ENCODE data around the gene MXD1.

Gene MXD1

DNA sequence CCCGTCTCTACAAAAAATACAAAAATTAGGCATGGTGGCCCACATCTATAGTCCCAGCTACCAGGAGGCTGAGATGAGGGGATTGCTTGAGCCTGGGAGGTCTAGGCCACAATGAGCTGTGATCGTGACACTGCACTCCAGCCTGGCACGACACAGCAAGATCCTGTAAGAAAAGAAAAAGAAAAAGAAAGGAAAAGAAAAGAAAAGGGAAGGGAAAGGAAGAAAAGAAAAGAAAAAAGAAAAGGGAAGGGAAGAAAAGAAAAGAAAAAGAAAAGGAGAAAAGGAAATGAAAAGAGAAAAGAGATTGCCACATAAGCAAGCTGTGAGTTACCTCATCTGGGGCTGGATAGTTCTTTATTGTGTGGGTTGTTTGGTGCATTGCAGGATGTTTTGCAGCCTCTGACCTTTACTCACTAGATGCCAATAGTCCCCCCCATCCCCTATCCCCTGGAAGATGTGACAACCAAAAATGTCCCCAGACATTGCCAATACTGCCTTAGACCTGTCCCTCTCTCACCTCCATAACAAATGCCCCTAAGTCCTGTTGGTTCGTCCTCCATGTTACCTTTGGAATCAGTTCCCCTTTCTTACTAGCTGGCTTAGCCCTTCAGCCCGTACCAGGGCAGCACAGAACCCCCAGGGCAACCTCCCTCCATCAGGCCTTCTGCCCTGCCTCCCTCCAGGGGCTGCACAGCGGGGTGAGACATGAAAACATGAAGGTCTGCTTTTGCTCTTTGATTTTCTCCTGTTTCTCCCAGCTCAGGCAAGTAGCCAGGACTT is 37.6 kb downstream of the MXD1 start:
- DNase-seq: no peak

DNA sequence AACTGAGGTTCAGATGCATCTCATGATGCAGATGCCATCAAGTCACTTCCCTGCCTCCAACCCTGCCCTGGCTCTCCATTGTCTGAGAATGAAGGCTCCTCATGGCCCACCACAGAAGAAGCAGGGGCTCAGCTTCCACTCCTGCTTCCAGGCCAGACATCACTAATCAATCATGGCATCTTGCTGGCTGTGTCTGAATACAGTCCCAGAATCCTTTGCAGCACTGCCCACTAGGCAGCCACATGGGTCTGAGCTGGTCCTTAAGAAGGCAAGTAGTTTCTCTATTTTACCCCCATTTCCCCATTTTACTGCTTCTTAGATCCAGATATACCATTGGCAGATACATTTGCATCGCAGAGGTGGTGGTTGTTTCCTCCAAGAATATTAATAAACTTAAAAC is 39.2 kb downstream of the MXD1 start:
- no peak for DNase-seq

DNA sequence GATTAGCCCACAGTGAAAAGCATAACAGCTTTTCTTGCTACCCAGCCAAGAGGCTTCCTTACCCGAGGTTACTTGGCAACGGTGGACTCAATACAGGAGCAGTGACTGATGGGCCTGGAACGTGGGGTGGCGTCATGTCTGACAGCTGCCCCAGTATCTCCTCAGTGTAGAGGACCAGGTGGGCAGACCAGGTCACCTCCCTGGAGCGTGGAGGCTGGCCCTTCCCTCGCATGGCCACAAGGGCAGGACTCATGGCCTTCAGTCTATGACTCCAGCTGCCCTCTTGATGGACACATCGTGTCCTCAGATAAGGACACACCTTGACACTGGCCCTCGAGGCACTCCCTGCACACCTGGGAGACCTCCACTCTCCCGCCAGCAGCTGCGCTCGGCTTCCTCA is 40.1 kb downstream of the MXD1 start:
- no peak for DNase-seq

DNA sequence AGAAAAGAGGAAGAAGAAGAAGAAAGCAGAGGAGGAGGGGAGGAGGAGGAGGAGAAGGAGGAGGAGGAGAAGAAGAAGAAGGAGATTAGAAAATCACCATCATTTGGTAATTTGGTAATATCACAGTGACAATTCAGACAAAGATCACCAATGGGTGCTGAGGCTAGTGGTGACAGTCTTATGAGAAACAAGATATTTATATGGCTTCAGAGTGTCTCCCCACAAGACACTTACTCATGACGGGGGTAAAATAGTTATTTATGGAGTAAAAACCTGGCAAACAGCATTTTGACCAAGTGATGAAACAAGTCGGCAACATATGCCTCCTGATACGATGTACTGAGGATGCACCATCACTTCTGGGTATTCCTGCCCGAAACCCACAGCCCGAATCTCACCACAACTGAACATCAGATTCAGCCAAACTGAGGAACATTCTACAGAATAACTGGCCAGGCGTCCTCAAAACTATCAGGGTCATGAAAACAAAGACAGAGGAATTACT is 41.6 kb downstream of the MXD1 start:
- DNase-seq: no peak

DNA sequence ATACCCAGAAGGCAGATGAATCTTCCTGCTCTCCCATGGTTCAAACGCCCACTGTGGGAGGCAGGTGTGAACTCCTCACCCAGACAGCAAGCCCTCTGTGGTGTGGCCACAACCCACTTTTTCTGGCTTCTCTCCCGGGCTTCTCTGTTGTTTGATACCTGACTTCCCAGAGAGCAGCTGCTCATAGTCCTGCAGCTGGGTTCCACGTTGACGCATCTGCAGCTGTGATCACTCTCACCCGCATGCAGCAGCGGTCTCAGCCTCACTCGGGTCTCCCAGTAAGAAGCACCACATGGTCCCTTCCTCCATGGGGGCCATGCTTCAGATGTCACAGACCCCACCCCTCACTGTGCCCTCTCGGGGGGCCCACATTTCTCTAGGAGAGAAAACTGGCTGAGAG is 43.1 kb downstream of the MXD1 start:
- DNase-seq: no peak

DNA sequence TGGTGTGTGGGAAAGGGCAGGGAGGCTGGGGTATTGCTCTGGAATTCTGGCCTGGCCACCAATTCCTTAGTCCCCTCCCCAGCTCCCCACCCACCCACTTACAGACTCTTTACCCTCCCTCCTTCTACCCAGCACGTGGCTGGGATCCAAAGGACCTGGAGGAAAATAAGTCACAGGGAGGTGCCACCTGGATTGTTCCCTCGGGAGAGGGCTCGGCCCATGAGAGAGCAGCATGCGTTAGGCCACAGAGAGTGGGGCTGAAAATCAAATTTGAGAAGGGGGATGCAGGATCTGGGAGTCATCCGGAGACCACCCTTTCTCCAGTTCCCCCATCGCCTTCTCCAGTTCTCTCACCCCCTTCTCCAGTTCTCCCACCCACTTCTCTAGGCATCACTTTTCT is 43.6 kb downstream of the MXD1 start:
- no peak for DNase-seq

DNA sequence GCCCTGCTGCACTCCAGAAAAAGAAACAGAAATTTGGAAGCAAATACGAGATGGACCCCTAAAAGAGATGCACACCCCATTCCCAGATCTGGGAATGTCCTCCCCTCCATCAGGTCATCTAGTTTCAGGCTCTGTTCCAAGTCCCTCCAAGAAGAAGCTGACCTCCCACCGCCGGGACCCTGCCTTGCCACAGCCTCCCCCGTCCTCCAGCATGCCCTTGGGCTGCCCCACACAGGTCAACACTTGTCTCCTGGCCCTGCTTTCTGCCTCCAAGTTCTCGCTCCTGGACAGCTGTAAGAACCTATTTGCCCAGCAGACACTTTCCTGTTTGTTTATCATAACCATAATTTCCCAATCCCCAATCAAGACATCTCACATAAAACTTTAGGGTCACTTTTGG is 44.5 kb downstream of the MXD1 start:
- no peak for DNase-seq

DNA sequence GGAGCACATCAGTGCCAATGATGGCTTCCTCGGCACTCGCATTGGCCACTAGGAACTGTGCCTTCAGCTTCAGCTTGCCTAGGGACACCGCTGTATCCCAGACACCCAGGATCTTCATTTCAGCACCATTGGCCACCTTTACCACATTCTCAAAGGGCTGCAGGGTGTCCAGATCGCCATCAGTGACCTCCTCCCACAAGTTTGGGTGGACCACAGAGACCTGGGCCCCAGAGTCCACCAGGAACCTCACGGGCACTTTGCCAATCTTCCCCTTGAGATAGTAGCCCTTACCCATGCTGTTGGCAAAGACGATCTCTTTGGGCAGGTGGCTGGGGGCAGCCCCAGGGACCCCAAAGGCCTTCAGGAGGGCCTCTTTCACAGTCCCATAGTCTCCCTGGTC is 45.9 kb downstream of the MXD1 start:
- no peak for DNase-seq

DNA sequence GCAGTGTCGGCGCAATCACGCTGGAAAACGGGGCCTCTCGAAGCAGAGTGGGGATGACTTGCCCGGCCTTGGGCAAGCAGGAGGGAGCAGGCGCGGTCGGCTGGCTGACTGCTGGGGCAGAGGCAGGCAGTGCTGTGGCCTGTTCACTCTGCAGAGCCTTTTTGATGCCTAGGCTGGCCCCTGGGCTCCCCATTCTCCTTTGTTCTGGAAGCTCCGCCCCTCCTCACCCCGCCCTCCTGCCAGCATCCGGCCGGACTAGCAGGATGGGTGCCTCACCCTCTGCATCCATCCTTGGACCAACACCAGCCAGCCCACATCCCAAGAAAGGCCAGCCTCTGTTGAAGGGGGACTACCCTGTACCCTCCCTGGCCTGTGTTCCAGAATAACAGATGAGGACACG is 46.6 kb downstream of the MXD1 start, which contains the start of gene ASPRV1:
TSS of gene ASPRV1 (minus strand) at position 136 of the 400 bp plus-strand sequence. CDS start 195 bp downstream, outside the sequence.
- peak in 44 of 51 donors; percentile 7 to 86 (median 66) for DNase-seq

DNA sequence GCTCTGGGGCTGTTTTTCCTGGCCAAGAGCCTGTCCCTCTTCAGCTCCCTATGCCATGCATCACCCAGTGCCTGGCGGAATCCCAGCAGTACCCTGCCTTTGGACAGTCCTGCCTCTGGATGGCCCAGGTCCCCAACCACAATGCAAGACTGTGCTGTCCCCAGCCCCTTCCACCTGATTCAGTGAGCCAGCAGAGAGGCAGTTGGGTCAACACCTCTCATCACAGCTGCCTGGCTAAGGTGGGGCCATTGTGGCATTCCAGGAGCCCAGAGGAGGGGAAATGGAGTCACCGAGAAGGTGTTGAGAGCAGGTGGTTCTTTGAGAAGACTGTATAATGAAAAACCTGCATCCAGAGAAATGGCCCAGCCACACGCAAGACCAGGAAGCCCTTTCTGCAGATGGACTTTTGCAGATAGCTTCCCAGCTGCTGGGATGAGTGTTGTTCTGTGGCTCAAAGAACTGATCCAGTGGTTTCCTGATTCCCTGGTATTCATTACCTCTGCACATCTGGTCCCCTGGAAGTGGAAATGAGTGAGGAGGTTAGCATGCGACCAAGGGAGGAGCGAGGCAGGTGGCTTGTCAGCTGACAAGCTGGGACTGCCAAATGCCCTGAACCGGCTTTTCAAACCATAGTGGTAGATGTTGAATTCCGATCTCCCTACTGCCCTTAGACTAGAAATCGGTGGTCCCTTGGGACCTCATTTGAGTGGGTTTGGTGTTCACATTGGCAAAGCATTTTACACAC is 48.2 kb downstream of the MXD1 start:
- DNase-seq: no peak

DNA sequence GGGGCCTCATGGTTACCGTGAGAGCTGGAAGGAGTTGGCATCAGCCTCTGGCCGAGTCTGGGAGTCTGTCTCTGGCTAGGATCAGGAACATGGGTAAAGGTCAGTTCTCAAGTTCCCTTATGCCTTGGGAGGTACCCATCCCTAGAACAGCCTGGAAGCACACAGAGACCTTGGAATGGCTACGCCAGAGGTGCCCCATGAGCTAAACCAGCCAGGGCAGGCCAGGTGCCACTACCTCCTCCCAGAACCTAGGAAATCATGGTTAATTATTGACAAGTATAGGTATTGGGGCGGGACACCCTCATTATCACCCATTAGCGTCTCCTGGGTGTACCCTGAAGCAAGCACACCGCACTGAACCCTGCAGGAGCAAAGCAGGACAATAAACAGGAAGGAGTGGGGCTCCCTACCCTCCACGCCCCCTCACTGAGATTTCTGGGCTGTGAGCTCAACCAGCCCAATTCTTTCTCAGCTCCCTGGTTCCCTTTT is 49.5 kb downstream of the MXD1 start:
- DNase-seq: no peak

DNA sequence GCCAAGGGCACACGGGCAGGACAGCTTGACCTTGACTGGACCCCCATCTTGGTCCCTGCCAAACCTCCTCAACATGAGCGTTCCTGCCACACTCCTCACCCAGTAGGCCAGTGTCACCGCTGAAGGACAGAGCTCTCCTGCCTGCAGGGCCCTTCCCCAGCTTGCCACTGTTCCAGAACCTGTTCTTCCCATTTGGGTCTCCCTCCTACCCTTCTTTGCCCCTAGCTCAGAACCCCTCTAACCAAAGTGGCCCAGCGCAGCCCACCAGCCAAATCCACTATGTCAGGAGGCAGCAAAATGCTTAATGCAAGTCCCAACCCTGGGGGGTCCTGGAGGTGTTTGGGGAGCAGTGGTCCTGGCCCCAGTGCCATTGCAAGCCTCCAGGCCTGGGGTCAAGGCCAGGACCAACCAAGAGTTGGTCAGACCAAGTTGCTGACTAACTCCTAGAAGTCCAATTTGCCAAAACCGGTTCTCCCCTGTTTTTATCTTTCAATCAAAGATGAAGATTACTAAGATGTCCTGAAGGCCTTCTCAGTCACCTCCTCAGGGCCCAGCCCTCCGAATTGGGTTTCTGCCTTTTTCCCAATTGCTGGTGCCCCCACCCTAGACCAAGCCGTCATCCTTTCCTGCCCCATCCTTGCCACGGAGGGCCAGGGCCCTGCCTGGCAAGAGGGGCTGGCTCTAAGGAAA is 51.0 kb downstream of the MXD1 start:
- no peak for DNase-seq

DNA sequence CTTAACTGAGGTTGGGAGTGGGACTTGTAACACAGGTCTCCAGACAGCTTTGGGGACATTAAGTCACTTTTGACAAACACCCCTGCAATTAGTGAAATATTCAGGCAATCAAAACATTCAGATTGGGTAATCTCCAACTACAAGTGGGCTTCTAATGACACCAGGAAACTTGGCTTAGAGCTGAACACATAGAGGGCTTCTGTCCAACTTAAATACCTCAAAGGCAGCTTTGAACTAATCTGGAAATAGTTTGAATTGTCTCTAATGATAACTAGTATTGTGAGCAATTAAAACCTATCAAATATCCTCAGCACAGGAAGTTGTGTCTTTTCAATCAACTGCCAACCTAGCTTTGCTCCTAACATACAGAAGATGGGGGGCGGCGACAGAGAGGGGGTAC is 51.6 kb downstream of the MXD1 start:
- no peak for DNase-seq

DNA sequence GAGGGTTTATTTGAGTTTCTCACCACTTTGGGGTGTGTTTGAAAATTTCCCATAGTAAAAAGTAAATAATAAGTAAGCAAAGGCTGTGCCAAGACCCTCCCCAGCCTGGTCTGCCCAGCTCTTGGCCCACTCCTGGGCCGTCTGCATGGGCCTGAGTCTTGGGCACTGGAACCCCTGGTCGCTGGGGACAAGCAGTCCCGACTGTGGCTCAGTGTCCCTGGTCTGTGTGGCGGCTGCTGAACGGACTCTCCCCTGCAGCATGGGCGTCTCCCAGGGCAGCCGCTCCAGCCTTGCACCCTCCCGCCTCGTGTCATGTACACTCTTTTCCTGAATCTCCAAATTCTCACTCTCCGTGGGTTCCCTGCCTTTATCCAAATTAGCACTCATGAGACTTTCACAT is 53.7 kb downstream of the MXD1 start:
- no peak for DNase-seq

DNA sequence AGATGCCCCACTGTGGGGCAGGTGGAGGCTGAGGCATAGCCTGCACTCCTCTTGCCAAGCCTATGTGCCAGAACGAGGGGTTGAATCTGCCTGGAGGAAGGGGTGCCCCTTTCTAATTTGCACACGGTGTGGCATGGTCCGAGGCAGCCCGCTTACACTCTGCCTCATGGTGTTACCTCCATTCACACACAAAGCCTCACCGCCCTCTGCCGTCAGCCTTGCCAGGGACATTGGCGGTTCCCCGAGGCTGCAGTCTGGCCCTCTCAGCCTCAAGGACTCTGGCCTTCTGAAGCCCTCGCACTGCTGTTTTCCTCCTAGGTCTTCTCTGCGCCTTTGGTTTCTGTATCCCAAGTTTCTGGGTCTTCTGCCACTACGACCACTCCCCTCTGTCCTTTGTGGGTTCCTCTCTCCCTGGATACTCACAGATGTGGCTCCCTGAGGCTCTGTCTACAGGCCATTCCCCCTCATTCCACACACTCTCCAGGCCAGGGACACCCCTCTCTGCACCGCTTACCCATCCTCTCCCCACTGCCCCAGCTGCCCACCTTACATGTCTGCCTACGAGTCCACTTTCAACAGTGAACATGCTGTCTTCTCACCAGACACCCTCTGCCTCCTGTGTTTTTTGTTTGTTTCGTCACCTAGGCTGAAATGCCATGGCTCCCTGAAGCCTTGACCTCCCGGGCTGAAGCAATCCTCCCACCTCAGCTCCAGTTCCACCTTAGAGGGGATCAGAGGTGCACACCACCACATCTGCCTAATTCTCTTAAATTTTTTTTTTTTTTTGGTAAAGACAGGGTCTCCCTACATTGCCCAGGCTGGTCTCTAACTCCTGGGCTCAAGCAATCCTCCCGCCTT is 54.4 kb downstream of the MXD1 start:
- DNase-seq: no peak

DNA sequence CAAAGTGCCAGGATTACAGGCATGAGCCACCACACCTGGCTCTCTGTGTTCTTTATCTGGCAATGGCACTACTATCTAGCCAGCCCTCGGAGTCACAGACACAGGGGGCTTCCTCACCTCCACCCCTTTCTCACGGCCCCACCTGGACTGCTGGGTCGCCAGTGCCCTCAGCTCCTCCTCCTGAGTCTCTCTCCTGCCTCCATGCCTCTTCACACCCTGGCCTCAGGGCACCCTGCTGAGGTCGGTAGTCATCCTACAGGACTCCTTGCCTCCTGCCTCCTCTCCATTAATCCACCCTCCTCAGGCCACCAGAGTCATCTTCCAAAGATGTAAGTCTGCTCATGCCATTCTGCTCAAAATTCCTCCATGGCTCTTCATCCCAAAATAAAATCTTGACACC is 55.1 kb downstream of the MXD1 start:
- DNase-seq: no peak

DNA sequence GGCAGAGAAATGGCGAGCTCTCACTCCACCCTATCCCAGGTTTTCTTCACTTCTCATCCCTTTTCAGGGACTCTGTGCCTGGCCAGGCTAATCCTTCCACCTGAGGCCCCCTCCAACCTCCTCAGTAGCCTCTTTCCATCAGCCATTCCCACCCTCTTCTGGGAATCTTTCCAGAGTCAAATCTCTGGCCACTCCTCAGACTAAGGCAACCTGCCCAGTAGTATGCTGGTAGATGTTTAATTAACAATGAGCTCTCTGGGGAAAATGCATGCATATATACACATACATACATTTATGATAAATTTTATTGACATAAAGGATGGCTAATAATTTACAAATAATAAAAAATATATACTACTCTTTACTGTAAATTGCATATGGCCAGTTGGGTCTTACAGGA is 57.9 kb downstream of the MXD1 start:
- DNase-seq: no peak

DNA sequence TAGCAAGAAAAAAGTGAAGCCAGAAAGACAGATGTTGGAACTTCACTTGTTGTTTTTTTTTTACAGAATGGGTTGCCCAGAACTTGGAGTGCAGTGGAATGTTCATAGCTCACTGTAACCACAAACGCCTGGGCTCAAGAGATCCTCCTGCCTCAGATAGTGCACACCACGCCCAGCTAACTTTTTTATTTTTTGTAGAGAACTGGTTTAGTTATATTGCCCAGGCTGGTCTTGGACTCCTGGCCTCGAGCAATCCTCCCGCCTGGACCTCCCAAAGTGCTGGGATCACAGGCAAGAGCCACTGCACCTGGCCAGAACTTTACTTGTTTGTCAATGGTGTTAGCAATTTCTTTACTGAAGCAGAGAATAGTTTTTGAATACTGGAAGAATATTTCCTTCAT is 58.4 kb downstream of the MXD1 start:
- no peak for DNase-seq

DNA sequence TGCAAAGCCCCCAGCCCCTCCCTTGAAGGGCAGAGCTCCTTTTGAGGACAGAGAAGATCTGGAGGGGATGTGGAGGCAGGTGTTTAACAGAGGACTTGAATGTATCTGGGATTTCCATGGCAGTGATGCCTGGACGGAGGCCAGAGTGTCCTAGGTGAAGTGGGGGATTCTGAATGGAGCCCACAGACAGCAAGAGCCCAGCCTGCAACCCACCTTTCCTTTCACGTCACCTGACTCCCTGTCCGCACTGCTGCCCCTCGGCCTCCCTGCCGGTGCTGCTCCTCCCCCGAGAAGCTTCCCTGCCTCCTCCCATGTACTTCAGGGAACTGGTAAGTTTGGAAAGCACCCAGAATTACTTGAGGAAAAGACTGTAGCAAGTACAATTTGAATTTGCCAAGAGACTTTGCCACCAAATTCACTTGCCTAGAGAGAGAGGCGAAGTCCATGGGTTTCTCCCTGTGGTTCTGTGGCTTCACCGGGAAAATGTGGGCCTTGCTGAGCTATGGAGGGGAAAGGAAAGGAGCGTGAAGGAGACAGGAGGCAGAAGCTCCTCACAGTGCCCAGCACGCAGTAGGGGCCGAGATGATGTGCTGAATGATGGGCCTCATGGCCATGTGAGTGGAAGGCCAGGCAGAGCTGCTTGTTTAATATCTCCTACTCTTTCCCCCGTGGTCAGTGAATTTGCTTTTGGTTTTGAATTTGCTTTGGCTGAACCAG is 60.4 kb downstream of the MXD1 start:
- DNase-seq: no peak

DNA sequence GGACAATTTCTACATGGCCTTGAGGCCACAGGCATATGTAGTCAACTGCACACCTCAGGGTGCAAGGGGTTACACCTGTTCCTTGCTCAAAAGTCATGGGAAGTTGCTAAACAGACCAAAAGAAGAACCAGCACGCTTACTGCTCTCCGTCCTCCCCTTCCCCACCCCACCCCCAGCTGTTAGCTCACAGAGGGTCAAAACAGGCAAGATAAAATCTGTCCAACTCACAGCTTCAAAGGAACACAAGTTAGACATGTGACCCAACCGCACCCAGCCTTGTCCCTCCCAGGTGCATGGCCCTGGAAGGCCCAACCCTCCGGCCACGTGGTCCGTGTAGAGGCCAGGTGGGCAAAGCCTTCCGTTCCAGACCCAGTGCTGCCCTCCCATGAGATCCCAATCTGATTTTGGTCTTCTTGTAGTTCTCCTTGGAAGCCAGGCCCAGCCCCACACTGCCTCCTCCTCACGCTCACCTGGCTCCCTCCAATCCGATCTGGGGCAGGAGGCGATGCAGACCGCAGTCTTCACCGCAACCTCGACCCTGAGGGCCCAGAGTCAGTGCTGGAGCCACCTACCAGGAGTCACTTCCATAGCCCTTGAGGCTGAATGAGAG is 61.0 kb downstream of the MXD1 start:
- DNase-seq: no peak

Measured in hypothalamus (tissue), 51 donors.